SK-N-MC (cell line): Measurements from ENCODE around the gene COL13A1.

Source experiments
- EZH2 ChIP-seq: fragments of 200-600 bp; sonication (generic); IDR thresholded peaks from one replicate; pipeline ENCODE4 v1.6.1; 2017; ENCODE audit warnings: antibody characterized with exemption
- FOXP2 ChIP-seq: optimal IDR thresholded peaks from 2 replicates; pipeline ENCODE3; 2011; ENCODE audit warnings: mild to moderate bottlenecking, moderate library complexity; ENCODE audit not compliant: insufficient read depth; ENCODE audit errors: extremely low read length, control extremely low read depth
- POLR2AphosphoS5 ChIP-seq: IDR thresholded peaks from 2 replicates; pipeline ENCODE4 v1.6.1; 2012; ENCODE audit warnings: mild to moderate bottlenecking, low read depth, low read length, borderline replicate concordance

GRCh38 chr10:69844698-69845097, 43.0 kb downstream of the COL13A1 start:
- no peak for TF ChIP-seq EZH2
- TF ChIP-seq POLR2AphosphoS5 = no peak
- no peak for TF ChIP-seq FOXP2
